Measurements from ENCODE around the gene FIGLA. TPM values are rescaled to one million over a fixed set of nuclear protein-coding genes. Genes with fewer than 3 reads are reported as not detected.

Gene FIGLA
- total and polyA plus RNA-seq, 10 donors = 0.14 to 0.39 TPM; not detected in 8

- Histone ChIP-seq H3K27ac (no peak overlapping the region), H3K4me3 (no peak overlapping the region), H3K36me3 (no peaks in the 10 kb centered on the region), H3K27me3 (replicated peaks in 1 of 7) (peaks cover 0 to 8% (median 0%) of the 10 kb centered on the region in 7 donors), H3K4me1 (peaks cover 0 to 19% (median 8%) of the 10 kb centered on the region in 6 donors), H3K9me3 (no peaks in the 10 kb centered on the region)
- WGBS, 5 donors = 72 to 85% (median 72%) methylated on average over 5 of the region's 5 CpGs
- no peak for DNase-seq
- TF ChIP-seq POLR2AphosphoS5 (IDR thresholded peaks at IDR 0.05) = no peak
- TF ChIP-seq POLR2A (IDR thresholded peaks at IDR 0.05) = no peak
- TF ChIP-seq CTCF (IDR thresholded peaks at IDR 0.05 in 8 of 11, conservative IDR thresholded peaks at IDR 0.05 in 3 of 11) = no peak
- intact Hi-C loops (cut with DNase I; ENCODE audit: low total_unique reads) = no loop called here
These were observed 32.8 kb upstream of the FIGLA start for GRCh38 chr2:70823249-70823648.

GRCh38 chr2:70822843-70823242, 32.4 kb upstream of the FIGLA start:
- H3K4me1 ChIP-seq = peaks cover 0 to 14% (median 6%) of the 10 kb centered on the region in 6 donors
- no peak overlapping the region for H3K4me3 ChIP-seq
- DNase-seq = no peak
- 59 to 85% (median 79%) methylated on average over 6 to 8 of the region's 8 CpGs for WGBS, 5 donors
- TF ChIP-seq POLR2A (IDR thresholded peaks at IDR 0.05) (no peak), CTCF (IDR thresholded peaks at IDR 0.05 in 8 of 11, conservative IDR thresholded peaks at IDR 0.05 in 3 of 11) (no peak), POLR2AphosphoS5 (IDR thresholded peaks at IDR 0.05) (no peak)
- peaks cover 0 to 8% (median 0%) of the 10 kb centered on the region in 7 donors for H3K27me3 ChIP-seq (replicated peaks in 1 of 7)
- H3K27ac ChIP-seq = no peak overlapping the region
- no peaks in the 10 kb centered on the region for H3K9me3 ChIP-seq
- H3K36me3 ChIP-seq = no peaks in the 10 kb centered on the region
- intact Hi-C loops (cut with DNase I; ENCODE audit: low total_unique reads) = no loop called here

- WGBS, 5 donors = 62 to 83% (median 77%) methylated on average over 7 of the region's 7 CpGs
- TF ChIP-seq CTCF (IDR thresholded peaks at IDR 0.05 in 8 of 11, conservative IDR thresholded peaks at IDR 0.05 in 3 of 11) (no peak), POLR2AphosphoS5 (IDR thresholded peaks at IDR 0.05) (no peak), POLR2A (IDR thresholded peaks at IDR 0.05) (no peak)
- Histone ChIP-seq H3K27me3 (replicated peaks in 1 of 7) (peaks cover 0 to 8% (median 0%) of the 10 kb centered on the region in 7 donors), H3K4me3 (no peak within 1 kb of the TSS), H3K4me1 (no peaks in the 10 kb centered on the region), H3K36me3 (no peaks in the 10 kb centered on the region), H3K27ac (no peak within 1 kb of the TSS), H3K9me3 (no peaks in the 10 kb centered on the region)
- intact Hi-C loops (cut with DNase I; ENCODE audit: low total_unique reads) = no loop called here
- DNase-seq = no peak
These were observed 30.1 kb upstream of the FIGLA start, which contains the start of gene CLEC4F for GRCh38 chr2:70820499-70820898. Gene CLEC4F, minus strand, starts transcription at chr2:70820599. Its CDS starts 76 bp downstream, at chr2:70820523.

GRCh38 chr2:70817284-70817954, 27.0 kb upstream of the FIGLA start:
- TF ChIP-seq POLR2AphosphoS5 (IDR thresholded peaks at IDR 0.05) (no peak), CTCF (IDR thresholded peaks at IDR 0.05 in 8 of 11, conservative IDR thresholded peaks at IDR 0.05 in 3 of 11) (no peak), POLR2A (IDR thresholded peaks at IDR 0.05) (no peak)
- Histone ChIP-seq H3K27ac (no peak overlapping the region), H3K4me1 (no peaks in the 10 kb centered on the region), H3K27me3 (replicated peaks in 1 of 7) (peaks cover 0 to 8% (median 0%) of the 10 kb centered on the region in 7 donors), H3K4me3 (no peak overlapping the region), H3K36me3 (no peaks in the 10 kb centered on the region), H3K9me3 (no peaks in the 10 kb centered on the region)
- intact Hi-C loops (cut with DNase I; ENCODE audit: low total_unique reads) = no loop called here
- no peak for DNase-seq
- 75 to 89% (median 81%) methylated on average over 3 of the region's 3 CpGs for whole genome bisulfite sequencing, 5 donors
